Measurements from ENCODE around the gene BIRC2.

DNA sequence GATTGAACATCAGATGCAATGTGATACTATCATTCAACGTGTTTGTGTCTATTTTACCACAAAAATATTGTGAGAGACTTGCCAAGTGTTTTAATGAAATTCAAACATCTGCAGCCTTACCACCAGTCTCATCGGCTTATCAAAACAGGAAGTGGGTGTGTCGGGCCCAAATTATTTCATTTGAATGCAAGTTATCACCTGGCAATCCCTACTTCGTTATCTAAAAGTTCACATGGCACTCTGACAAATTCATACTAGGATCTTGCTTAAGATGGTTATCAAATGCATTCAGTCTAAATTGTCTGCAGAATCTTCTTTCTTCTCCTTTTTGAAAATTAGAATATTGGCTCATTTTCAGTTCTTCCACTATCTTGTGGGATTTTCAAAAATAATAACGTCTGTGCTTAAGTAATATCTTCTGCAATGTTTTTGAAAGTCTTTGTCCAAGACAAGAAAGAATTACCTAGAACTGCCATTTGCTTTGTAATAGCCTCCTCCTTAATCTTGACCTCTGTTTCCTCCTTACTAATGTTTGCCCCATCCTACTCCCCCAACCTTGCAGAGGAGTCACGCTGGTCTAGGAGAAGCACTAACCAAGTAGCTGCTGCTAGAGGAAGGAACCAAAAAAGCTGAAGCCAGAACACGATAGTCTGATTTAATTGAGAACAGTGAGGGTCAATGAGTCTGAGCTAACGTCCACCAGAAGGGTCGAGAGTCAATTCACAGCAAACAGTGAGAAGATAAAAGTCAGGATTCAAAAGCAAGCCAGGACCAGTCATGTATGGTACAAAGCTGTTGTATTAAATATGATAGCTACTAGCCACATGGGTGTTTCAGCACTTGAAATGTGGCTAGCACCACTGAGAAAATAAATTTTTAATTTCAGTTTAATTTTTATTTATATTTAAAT lies 39.9 kb upstream of the BIRC2 start:
- TF ChIP-seq, protein P1, sequence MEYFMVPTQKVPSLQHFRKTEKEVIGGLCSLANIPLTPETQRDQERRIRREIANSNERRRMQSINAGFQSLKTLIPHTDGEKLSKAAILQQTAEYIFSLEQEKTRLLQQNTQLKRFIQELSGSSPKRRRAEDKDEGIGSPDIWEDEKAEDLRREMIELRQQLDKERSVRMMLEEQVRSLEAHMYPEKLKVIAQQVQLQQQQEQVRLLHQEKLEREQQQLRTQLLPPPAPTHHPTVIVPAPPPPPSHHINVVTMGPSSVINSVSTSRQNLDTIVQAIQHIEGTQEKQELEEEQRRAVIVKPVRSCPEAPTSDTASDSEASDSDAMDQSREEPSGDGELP (CRISPR knock-in tag; IDR thresholded peaks at IDR 0.05; ENCODE audit: borderline replicate concordance) = no peak
- no peak for TF ChIP-seq CHD1 (IDR thresholded peaks at IDR 0.05; ENCODE audit: low read length)
- TF ChIP-seq, protein P2, sequence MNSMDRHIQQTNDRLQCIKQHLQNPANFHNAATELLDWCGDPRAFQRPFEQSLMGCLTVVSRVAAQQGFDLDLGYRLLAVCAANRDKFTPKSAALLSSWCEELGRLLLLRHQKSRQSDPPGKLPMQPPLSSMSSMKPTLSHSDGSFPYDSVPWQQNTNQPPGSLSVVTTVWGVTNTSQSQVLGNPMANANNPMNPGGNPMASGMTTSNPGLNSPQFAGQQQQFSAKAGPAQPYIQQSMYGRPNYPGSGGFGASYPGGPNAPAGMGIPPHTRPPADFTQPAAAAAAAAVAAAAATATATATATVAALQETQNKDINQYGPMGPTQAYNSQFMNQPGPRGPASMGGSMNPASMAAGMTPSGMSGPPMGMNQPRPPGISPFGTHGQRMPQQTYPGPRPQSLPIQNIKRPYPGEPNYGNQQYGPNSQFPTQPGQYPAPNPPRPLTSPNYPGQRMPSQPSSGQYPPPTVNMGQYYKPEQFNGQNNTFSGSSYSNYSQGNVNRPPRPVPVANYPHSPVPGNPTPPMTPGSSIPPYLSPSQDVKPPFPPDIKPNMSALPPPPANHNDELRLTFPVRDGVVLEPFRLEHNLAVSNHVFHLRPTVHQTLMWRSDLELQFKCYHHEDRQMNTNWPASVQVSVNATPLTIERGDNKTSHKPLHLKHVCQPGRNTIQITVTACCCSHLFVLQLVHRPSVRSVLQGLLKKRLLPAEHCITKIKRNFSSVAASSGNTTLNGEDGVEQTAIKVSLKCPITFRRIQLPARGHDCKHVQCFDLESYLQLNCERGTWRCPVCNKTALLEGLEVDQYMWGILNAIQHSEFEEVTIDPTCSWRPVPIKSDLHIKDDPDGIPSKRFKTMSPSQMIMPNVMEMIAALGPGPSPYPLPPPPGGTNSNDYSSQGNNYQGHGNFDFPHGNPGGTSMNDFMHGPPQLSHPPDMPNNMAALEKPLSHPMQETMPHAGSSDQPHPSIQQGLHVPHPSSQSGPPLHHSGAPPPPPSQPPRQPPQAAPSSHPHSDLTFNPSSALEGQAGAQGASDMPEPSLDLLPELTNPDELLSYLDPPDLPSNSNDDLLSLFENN (IDR thresholded peaks at IDR 0.05; ENCODE audit: low read depth in 2 of 2, low read length in 2 of 2) = no peak
- no peak for TF ChIP-seq PHB2 (IDR thresholded peaks at IDR 0.05; ENCODE audit: low read depth)
- TF ChIP-seq, protein P3, sequence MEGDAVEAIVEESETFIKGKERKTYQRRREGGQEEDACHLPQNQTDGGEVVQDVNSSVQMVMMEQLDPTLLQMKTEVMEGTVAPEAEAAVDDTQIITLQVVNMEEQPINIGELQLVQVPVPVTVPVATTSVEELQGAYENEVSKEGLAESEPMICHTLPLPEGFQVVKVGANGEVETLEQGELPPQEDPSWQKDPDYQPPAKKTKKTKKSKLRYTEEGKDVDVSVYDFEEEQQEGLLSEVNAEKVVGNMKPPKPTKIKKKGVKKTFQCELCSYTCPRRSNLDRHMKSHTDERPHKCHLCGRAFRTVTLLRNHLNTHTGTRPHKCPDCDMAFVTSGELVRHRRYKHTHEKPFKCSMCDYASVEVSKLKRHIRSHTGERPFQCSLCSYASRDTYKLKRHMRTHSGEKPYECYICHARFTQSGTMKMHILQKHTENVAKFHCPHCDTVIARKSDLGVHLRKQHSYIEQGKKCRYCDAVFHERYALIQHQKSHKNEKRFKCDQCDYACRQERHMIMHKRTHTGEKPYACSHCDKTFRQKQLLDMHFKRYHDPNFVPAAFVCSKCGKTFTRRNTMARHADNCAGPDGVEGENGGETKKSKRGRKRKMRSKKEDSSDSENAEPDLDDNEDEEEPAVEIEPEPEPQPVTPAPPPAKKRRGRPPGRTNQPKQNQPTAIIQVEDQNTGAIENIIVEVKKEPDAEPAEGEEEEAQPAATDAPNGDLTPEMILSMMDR (IDR thresholded peaks at IDR 0.05 in 2 of 3, conservative IDR thresholded peaks at IDR 0.05 in 1 of 3; ENCODE audit: insufficient read depth in 2 of 3, low read depth in 1 of 3, low read length in 3 of 3) = no peak
- no peak for TF ChIP-seq POLR2A (conservative IDR thresholded peaks at IDR 0.05)
- TF ChIP-seq CBX3 (IDR thresholded peaks at IDR 0.05; ENCODE audit: borderline replicate concordance in 1 of 2, low read length in 2 of 2) = no peak
- no peak for TF ChIP-seq MXI1 (IDR thresholded peaks at IDR 0.05; ENCODE audit: low read depth, low read length)
- TF ChIP-seq, protein P4, sequence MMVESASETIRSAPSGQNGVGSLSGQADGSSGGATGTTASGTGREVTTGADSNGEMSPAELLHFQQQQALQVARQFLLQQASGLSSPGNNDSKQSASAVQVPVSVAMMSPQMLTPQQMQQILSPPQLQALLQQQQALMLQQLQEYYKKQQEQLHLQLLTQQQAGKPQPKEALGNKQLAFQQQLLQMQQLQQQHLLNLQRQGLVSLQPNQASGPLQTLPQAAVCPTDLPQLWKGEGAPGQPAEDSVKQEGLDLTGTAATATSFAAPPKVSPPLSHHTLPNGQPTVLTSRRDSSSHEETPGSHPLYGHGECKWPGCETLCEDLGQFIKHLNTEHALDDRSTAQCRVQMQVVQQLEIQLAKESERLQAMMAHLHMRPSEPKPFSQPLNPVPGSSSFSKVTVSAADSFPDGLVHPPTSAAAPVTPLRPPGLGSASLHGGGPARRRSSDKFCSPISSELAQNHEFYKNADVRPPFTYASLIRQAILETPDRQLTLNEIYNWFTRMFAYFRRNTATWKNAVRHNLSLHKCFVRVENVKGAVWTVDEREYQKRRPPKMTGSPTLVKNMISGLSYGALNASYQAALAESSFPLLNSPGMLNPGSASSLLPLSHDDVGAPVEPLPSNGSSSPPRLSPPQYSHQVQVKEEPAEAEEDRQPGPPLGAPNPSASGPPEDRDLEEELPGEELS (CRISPR knock-in tag; IDR thresholded peaks at IDR 0.05; ENCODE audit: borderline replicate concordance) = no peak
- TF ChIP-seq ZNF644 (tag; IDR thresholded peaks at IDR 0.05; ENCODE audit: low read depth) = no peak
- TF ChIP-seq SMC3 (conservative IDR thresholded peaks at IDR 0.05; ENCODE audit: insufficient read depth, low read depth, low read length) = no peak
- peak; percentile 80 for TF ChIP-seq SPI1 (IDR thresholded peaks at IDR 0.05; ENCODE audit: borderline replicate concordance, low read depth, low read length)

All from K562 (cell line).